Neural cell (in vitro differentiated cells): ENCODE measurements around the gene SALL3. TPM values are rescaled to one million over a fixed set of nuclear protein-coding genes. Genes with fewer than 3 reads are reported as not detected.

Experiments used
- H2AFZ ChIP-seq: fragments of 200-600, 300-800 bp; sonication (generic), shearing (Covaris generic); 2 replicates; pipeline ENCODE4 v1.6.0; 2014; ENCODE audit warnings: low read depth, mild to moderate bottlenecking, antibody characterized with exemption, low read length, moderate library complexity
- H3F3A ChIP-seq: fragments of 200-600 bp; shearing (Covaris generic); 2 replicates; pipeline ENCODE4 v1.6.1; 2016; ENCODE audit warnings: mild to moderate bottlenecking, moderate library complexity, mixed read lengths, antibody characterized with exemption, low read length; ENCODE audit not compliant: insufficient read depth, poor library complexity, severe bottlenecking
- H3K27ac ChIP-seq: fragments of 200-600, 300-800 bp; sonication (generic), shearing (Covaris generic); 2 replicates; pipeline ENCODE4 v1.5.1; 2014; ENCODE audit warnings: mild to moderate bottlenecking, low read length, moderate library complexity
- H3K27me3 ChIP-seq: fragments of 300-800, 200-600 bp; sonication (generic), shearing (Covaris generic); 2 replicates; pipeline ENCODE4 v1.6.0; 2014; ENCODE audit warnings: mild to moderate bottlenecking, low read depth, low read length, moderate library complexity; ENCODE audit not compliant: insufficient read depth
- H3K36me3 ChIP-seq: fragments of 300-800, 200-600 bp; sonication (generic), shearing (Covaris generic); 2 replicates; pipeline ENCODE4 v1.5.1; 2014; ENCODE audit warnings: mild to moderate bottlenecking, antibody characterized with exemption, low read length, moderate library complexity; ENCODE audit not compliant: insufficient read depth
- H3K4me2 ChIP-seq: fragments of 300-800, 200-600 bp; sonication (generic), shearing (Covaris generic); 2 replicates; pipeline ENCODE4 v1.6.0; 2014; ENCODE audit warnings: mild to moderate bottlenecking, low read length
- H3K4me3 ChIP-seq: fragments of 300-800, 200-600 bp; sonication (generic), shearing (Covaris generic); 2 replicates; pipeline ENCODE4 v1.5.1; 2014; ENCODE audit warnings: mild to moderate bottlenecking, low read length, moderate library complexity
- H3K79me2 ChIP-seq: fragments of 200-600 bp; shearing (Covaris generic); replicated peaks from 2 replicates; pipeline ENCODE4 v1.6.0; 2014; ENCODE audit warnings: mild to moderate bottlenecking, low read length, moderate library complexity; ENCODE audit not compliant: insufficient read depth
- H3K9ac ChIP-seq: fragments of 300-800, 200-600 bp; sonication (generic), shearing (Covaris generic); 2 replicates; pipeline ENCODE4 v1.6.1; 2016; ENCODE audit warnings: mild to moderate bottlenecking, low read length, mixed read lengths
- H3K9me2 ChIP-seq: fragments of 200-600 bp; shearing (Covaris generic); 2 replicates; pipeline ENCODE4 v1.6.1; 2016; ENCODE audit warnings: mild to moderate bottlenecking, low read length, mixed read lengths; ENCODE audit not compliant: insufficient read depth
- H3K9me3 ChIP-seq: fragments of 200-600, 300-800 bp; sonication (generic), shearing (Covaris generic); 2 replicates; pipeline ENCODE4 v1.6.1; 2016; ENCODE audit warnings: mild to moderate bottlenecking, mixed run types, low read length, moderate library complexity, mixed read lengths
- H4K20me1 ChIP-seq: fragments of 200-600 bp; shearing (Covaris generic); 2 replicates; pipeline ENCODE4 v1.6.1; 2016; ENCODE audit warnings: mild to moderate bottlenecking, mixed run types; ENCODE audit not compliant: insufficient read depth
- EZH2 ChIP-seq: fragments of 200-600, 300-800 bp; shearing (Covaris generic), sonication (generic); IDR thresholded peaks from 2 replicates; pipeline ENCODE4 v1.6.1; 2014; ENCODE audit warnings: antibody characterized with exemption, low read length, borderline replicate concordance, mild to moderate bottlenecking; ENCODE audit not compliant: insufficient read depth, poor library complexity, severe bottlenecking
- RAD21 ChIP-seq: fragments of 450-650 bp; conservative IDR thresholded peaks from 2 replicates; pipeline ENCODE4 v1.6.1; 2014; ENCODE audit warnings: antibody characterized with exemption, mild to moderate bottlenecking, moderate library complexity
- SMC3 ChIP-seq: fragments of 450-650 bp; conservative IDR thresholded peaks from 2 replicates; pipeline ENCODE4 v1.6.1; 2014; ENCODE audit warnings: antibody characterized with exemption, mild to moderate bottlenecking, moderate library complexity; ENCODE audit not compliant: poor library complexity
- polyA plus RNA-seq: library from polyadenylated mRNA; depleted of rRNA; stranded (reverse); fragments of >200 nt; gene quantifications from 2 replicates; pipeline ENCODE4 v1.2.3, GENCODE V29; 2014
- TF ChIP-seq, protein P1 (sequence below): fragments of 450-650 bp; IDR thresholded peaks from 2 replicates; pipeline ENCODE4 v1.5.1; 2014; ENCODE audit warnings: antibody characterized with exemption, mild to moderate bottlenecking, moderate library complexity; ENCODE audit not compliant: poor library complexity, severe bottlenecking
- TF ChIP-seq, protein P2 (sequence below): IDR thresholded peaks from 2 replicates; pipeline ENCODE4 v1.6.1; 2012; ENCODE audit warnings: borderline replicate concordance

Gene SALL3
- polyA plus RNA-seq, 1 donor from 2014 or later = 0.16 TPM

DNA sequence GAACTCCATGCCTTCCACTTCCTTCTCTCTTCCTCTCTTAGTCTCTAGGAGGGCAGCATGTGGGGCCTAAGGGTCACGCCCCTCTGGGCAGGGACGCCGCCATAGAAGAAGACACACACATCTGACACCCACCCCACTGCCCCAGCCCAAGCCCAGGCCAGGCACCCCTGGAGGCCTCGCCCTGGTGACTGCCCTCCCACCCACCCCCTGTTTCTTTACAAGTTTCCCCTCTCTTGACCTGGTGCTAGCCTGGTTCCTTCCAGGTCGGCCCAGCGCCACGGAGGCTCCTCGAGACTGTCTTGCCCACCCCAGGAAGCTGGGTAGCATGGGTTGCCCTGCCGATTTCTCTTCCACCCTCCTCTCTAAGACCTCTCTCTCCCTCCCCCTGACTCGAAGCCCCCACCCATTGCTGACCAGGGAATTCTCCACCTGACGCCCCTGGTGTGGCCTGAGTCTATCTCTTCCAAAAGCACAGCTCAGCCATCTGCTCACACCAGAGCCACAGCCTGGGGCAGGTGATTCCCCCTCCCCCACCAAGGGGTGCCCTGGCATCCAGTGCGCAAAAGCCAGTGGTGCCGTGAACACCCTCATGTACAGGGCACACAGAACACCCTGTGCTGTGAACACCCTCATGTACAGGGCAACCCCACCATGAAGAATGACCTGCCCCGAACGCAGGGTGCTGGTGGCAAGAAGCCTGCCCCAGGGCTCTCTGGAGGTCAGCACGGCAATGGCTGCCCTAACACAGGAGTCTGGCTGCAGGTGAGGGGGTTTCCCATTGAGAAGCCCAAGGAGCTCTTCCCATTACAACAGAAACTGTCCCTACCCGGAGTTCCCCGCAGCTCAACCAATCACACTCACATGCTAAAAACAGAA is 13.5 kb upstream of the SALL3 start:
- no peak for TF ChIP-seq SMC3
- TF ChIP-seq, protein P1, sequence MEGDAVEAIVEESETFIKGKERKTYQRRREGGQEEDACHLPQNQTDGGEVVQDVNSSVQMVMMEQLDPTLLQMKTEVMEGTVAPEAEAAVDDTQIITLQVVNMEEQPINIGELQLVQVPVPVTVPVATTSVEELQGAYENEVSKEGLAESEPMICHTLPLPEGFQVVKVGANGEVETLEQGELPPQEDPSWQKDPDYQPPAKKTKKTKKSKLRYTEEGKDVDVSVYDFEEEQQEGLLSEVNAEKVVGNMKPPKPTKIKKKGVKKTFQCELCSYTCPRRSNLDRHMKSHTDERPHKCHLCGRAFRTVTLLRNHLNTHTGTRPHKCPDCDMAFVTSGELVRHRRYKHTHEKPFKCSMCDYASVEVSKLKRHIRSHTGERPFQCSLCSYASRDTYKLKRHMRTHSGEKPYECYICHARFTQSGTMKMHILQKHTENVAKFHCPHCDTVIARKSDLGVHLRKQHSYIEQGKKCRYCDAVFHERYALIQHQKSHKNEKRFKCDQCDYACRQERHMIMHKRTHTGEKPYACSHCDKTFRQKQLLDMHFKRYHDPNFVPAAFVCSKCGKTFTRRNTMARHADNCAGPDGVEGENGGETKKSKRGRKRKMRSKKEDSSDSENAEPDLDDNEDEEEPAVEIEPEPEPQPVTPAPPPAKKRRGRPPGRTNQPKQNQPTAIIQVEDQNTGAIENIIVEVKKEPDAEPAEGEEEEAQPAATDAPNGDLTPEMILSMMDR = no peak
- Histone ChIP-seq H3K4me3 (no peak overlapping the region), H3K36me3 (no peaks in the 10 kb centered on the region), H2AFZ (no peak overlapping the region), H3K27me3 (no peaks in the 10 kb centered on the region), H3F3A (no peaks in the 10 kb centered on the region), H3K4me2 (no peak overlapping the region), H4K20me1 (no peaks in the 10 kb centered on the region), H3K9me2 (no peaks in the 10 kb centered on the region), H3K9me3 (no peaks in the 10 kb centered on the region), H3K9ac (no peak overlapping the region), H3K27ac (no peak overlapping the region), H3K79me2 (no peaks in the 10 kb centered on the region)

DNA sequence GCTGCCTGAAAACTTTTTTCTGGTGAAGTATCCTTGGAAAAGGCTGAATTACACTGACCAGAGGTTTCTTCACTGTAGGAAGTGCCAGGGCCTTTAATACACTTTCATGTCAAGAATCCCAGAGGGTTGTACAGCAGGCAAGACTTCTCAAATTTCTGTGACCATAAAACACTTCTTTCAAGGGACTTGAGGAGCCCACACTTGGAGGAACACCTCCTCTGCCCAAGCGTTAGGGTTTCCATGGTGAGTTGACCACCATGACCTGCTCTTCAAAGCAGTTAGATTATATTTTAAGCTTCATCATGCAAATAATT is 12.9 kb upstream of the SALL3 start:
- peaks cover 6% of the 10 kb centered on the region for H3K27me3 ChIP-seq
- H3K4me2 ChIP-seq = no peak overlapping the region
- H3K36me3 ChIP-seq = no peaks in the 10 kb centered on the region
- H3K27ac ChIP-seq = no peak overlapping the region
- no peaks in the 10 kb centered on the region for H3K79me2 ChIP-seq
- no peaks in the 10 kb centered on the region for H4K20me1 ChIP-seq
- no peak overlapping the region for H3K4me3 ChIP-seq
- H3K9ac ChIP-seq = no peak overlapping the region
- TF ChIP-seq, protein P2, sequence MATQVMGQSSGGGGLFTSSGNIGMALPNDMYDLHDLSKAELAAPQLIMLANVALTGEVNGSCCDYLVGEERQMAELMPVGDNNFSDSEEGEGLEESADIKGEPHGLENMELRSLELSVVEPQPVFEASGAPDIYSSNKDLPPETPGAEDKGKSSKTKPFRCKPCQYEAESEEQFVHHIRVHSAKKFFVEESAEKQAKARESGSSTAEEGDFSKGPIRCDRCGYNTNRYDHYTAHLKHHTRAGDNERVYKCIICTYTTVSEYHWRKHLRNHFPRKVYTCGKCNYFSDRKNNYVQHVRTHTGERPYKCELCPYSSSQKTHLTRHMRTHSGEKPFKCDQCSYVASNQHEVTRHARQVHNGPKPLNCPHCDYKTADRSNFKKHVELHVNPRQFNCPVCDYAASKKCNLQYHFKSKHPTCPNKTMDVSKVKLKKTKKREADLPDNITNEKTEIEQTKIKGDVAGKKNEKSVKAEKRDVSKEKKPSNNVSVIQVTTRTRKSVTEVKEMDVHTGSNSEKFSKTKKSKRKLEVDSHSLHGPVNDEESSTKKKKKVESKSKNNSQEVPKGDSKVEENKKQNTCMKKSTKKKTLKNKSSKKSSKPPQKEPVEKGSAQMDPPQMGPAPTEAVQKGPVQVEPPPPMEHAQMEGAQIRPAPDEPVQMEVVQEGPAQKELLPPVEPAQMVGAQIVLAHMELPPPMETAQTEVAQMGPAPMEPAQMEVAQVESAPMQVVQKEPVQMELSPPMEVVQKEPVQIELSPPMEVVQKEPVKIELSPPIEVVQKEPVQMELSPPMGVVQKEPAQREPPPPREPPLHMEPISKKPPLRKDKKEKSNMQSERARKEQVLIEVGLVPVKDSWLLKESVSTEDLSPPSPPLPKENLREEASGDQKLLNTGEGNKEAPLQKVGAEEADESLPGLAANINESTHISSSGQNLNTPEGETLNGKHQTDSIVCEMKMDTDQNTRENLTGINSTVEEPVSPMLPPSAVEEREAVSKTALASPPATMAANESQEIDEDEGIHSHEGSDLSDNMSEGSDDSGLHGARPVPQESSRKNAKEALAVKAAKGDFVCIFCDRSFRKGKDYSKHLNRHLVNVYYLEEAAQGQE = no peak
- TF ChIP-seq EZH2 = no peak
- TF ChIP-seq, protein P1 = no peak
- no peak for TF ChIP-seq RAD21
- TF ChIP-seq SMC3 = no peak
- no peaks in the 10 kb centered on the region for H3F3A ChIP-seq
- H3K9me2 ChIP-seq = no peaks in the 10 kb centered on the region
- no peaks in the 10 kb centered on the region for H3K9me3 ChIP-seq
- H2AFZ ChIP-seq = no peak overlapping the region
